Dedifferentiated amniotic fluid mesenchymal stem cell (primary cell): Measurements from ENCODE around the gene NOSIP.
"Not testable (repeated sequence)": the region's sequence is repeated elsewhere in the genome, so short reads cannot be mapped to it uniquely, and the experiment has no call there.

Experiments
- DNase-seq: peaks from one replicate; pipeline ENCODE4 v3.0.0-alpha.2; 2016; ENCODE audit errors: extremely low spot score

The NOSIP gene

DNA sequence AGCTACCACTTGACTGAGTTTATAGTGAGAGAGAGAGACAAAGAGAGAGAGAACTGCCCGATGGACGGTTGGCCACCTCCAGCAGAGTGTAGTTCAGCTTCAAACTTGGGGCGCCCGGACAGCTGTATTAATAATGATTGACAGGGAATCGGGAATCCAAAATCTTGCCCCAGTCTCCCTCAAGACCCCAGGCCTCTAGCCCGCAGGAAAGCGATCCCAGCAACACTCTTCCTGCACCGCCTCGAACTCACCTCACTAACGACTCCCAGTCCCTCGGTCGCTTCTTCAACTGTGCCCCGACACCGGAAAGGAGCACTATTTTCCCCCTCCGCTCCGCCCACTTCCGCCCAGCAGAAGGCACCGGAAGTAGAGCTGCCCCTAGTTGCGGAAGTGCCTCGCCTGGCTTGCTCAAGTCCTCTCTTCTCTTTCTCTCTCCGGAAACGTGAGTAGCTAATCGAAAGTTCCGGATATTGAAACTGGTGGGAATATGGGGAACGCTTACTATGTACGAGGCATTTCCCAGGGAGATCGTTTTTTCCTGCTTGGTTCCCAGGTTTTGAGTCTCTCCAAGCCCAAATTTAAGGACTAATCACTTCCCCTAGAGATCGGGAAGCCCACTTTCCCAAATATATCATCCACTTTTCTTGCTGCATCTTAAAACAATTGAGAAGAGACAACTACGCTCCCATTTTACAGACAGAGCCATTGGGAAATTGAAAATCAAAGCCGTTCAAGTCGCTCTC lies at the start of gene NOSIP:
NOSIP (minus strand) TSS at position 293 of the 743 bp plus-strand sequence. CDS start 19,865 bp downstream, outside the sequence.
- DNase-seq, result peak; percentile 95

DNA sequence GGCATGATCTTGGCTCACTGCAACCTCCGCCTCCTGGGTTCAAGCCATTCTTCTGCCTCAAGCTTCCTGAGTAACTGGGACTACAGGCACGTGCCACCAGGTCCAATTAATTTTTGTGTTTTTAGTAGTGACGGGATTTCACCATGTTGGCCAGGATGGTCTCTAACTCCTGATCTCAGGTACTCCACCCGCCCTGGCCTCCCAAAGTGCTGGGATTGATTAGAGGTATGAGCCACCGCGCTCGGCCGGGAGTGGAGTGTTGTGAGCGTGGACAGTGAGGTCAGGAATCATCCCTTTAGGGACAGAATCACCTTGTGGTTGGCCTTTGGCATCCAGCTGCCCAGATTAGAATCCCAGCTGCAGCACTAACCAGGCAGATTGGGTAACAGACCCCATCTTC lies 49.3 kb upstream of the NOSIP start:
- no peak for DNase-seq

- no peak for DNase-seq
Observed at GRCh38 chr19:49626226-49626625, 45.9 kb upstream of the NOSIP start.

GRCh38 chr19:49624967-49625910 lies 44.9 kb upstream of the NOSIP start:
- no peak for DNase-seq

- not testable (repeated sequence) for DNase-seq
Observed at GRCh38 chr19:49617860-49618259, 37.5 kb upstream of the NOSIP start.

DNA sequence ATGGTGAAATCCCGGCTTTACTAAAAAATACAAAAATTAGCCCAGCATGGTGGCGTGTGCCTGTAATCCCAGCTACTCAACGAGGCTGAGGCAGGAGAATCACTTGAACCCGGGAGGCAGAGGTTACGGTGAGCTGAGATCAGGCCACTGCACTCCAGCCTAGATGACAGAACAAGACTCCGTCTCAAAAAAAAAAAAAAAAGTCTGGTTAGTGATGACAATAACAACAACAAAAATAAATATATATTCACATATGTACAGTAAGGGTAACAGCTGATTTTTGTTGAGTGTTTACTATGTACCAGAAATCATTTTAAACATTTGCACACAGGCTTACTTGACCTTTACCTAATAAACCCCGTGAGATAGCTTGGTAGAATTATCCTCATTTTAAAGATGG lies 36.6 kb upstream of the NOSIP start:
- DNase-seq, result no peak

DNA sequence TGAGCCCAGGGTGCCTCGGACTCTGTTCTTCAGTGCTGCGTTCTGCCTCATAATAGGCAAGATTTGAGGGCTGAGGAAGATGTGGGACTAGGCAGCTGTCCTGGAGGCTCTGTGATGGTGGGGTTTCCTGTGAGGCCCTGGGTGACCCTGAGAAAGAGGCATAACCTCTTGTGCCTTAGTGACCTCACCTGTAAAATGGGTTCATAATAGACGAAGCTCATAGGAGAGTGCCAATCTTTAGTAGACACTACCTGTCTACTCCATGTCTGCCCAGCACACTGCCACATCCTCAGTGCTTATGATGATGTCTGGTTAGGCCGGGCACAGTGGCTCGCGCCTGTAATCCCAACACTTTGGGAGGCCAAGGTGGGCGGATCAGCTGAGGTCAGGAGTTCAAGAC lies 36.2 kb upstream of the NOSIP start:
- DNase-seq, result no peak

GRCh38 chr19:49615861-49616260 lies 35.5 kb upstream of the NOSIP start:
- DNase-seq, result no peak

GRCh38 chr19:49614096-49614833 lies 33.9 kb upstream of the NOSIP start:
- DNase-seq, result peak; percentile 37

DNA sequence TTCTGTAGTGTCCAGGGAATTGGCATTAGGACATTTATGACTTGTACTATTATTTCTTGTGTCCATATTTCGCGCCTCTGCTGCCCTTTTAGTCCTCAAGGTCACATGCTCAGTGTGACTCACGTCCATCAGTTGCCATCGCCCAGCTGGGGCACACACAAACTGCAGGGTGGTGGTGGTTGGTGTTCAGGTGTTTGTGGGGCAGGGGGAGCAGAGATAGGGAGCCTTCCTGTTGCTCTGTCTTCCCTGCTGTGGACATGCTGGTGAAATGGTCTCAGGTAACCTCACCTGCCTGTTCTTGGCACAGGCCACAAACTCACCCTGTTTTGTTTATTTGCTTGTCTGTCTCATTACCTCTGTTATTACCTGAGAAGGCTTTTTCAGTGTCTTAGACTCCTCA lies 33.0 kb upstream of the NOSIP start:
- DNase-seq, result no peak

DNA sequence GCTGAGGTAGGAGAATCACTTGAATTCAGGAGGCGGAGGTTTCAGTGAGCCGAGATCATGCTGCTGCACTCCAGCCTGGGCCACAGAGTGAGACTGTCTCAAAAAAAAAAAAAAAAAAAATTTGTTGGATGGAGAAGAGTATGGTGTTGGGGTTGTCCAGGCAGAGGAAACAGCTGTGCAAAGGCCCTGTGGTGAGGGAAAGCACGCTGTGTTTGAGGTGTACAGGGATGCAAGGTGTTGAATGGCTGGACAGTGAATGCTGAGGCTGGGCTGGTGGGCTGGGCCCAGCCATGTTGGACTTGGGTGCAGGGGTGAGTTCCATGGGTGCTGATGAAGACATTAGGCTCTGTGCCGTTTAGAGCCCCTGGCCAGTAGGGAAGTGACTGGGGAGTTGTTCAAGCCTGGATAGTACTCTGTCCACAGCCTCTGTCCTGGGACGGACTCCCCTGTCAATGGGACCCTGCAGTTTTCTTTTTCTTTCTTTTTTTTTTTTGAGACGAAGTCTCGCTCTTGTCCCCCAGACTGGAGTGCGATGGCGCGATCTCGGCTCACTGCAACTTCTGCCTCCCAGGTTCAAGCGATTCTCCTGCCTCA lies 29.2 kb upstream of the NOSIP start:
- no peak for DNase-seq

DNA sequence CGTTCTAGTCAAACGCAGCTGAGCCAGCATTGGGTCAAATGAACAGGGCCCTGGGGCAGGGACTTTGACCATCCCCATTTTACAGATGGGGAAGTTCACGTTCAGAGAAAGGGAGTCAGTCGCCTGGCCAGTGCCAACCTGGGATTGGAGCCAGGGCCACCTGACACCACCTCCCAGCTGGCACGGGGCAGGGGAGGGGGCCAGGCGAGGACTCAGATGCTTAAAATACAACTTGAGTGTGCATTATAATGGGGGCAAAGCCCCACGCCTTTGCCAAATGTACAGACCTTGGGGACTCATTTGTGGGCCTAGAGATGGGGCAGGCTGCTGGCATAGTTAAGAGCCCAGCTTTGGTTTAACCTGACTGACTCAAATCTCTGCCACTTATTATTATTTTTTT lies 25.2 kb upstream of the NOSIP start:
- DNase-seq, result no peak

DNA sequence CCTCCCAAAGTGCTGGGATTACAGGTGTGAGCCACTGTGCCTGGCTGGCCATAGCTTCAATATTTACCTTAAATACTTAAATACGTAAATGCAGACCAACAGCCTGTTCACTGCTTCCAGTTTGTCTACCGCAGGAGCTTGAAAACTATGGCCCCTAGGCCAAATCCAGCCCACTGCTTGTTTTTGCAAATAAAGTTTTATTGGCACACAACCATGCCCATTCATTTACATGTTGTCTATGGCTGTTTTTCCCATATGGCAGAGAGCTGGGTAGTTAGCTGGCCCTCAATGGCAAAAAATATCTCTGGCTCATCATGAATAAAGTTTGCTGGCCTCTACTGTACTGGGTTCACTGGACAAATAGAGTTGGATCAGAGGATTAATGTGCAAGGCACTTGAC lies 22.4 kb upstream of the NOSIP start:
- DNase-seq, result no peak

DNA sequence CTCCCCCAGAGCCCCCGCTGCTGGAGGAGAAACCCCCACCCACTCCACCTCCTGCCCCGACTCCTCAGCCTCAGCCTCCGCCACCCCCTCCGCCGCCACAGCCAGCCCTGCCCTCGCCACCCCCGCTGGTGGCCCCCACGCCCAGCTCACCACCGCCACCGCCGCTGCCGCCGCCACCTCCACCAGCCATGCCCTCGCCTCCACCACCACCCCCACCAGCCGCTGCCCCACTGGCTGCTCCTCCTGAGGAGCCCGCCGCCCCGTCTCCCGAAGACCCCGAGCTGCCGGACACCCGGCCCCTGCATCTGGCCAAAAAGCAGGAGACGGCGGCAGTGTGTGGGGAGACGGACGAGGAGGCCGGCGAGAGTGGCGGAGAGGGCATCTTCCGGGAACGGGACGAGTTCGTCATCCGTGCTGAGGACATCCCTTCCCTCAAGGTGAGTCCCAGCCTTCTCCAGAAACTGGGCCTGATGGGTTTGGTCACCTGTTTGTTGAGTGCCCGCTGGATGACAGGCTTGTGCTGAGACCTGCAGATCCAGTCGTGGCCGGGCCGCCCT lies 21.2 kb upstream of the NOSIP start:
- no peak for DNase-seq

- DNase-seq, result no peak
Observed at GRCh38 chr19:49599378-49600295, 19.3 kb upstream of the NOSIP start.

- no peak for DNase-seq
Observed at GRCh38 chr19:49597703-49597974, 17.3 kb upstream of the NOSIP start.

DNA sequence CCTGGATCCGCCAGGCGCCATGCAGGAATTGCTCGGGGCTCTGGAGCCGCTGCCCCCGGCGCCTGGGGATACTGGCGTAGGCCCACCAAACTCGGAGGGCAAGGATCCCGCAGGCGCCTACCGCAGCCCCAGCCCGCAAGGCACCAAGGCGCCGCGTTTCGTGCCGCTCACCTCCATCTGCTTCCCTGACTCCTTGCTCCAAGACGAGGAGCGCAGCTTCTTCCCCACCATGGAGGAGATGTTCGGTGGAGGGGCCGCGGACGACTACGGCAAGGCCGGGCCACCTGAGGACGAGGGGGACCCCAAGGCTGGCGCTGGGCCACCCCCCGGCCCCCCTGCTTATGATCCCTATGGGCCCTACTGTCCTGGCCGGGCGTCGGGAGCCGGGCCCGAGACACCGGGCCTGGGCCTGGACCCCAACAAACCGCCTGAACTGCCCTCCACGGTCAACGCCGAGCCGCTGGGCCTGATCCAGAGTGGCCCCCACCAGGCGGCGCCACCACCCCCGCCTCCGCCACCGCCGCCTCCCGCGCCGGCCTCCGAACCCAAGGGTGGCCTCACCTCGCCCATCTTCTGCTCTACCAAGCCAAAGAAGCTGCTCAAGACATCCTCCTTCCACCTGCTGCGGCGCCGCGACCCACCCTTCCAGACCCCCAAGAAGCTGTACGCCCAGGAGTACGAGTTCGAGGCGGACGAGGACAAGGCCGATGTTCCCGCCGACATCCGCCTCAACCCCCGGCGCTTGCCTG lies 16.8 kb upstream of the NOSIP start:
- DNase-seq, result no peak

- DNase-seq, result no peak
Observed at GRCh38 chr19:49596407-49596806, 16.1 kb upstream of the NOSIP start.

DNA sequence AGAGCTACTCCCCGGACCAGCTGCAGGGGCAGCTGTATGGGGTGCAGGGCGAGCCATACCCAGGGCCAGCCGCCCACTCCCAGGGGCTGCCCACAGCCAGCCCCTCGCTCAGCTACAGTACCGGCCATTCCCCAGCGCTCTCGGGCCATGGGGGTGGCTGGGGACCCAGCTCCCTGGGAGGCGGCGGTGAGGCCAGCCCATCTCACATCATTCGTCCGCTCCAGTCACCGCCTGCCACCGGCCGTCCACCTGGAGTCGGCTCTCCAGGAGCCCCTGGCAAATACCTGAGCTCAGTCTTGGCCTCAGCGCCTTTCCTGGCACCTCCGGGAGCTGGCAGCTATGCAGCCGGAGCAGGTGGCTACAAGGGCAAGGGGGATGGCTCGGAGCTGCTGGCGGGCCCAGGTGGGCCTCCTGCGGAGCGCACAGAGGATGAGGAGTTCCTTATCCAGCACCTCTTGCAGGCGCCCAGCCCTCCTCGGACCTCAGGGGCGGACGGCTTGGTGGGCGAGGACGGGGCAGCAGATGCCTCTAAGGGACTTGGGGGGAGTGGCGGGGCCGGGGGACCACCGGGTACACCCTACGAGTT lies 15.6 kb upstream of the NOSIP start:
- no peak for DNase-seq
